D721Med (cell line): ENCODE measurements around the gene DDN.

Experiments used
- DNase-seq: peaks from one replicate; pipeline ENCODE4 v3.0.0; 2011; ENCODE audit warnings: low spot score; ENCODE audit not compliant: insufficient read length
- FAIRE-seq: peaks from 2 replicates; lab custom pipeline; 2011; peaks lifted over from hg19 to GRCh38; lab: Jason Lieb, UNC
- CTCF ChIP-seq: IDR thresholded peaks from 2 replicates; pipeline ENCODE4 v1.5.1; 2012; ENCODE audit warnings: mild to moderate bottlenecking, control low read depth; ENCODE audit not compliant: insufficient read depth; ENCODE audit errors: missing control alignments

Gene DDN

DNA sequence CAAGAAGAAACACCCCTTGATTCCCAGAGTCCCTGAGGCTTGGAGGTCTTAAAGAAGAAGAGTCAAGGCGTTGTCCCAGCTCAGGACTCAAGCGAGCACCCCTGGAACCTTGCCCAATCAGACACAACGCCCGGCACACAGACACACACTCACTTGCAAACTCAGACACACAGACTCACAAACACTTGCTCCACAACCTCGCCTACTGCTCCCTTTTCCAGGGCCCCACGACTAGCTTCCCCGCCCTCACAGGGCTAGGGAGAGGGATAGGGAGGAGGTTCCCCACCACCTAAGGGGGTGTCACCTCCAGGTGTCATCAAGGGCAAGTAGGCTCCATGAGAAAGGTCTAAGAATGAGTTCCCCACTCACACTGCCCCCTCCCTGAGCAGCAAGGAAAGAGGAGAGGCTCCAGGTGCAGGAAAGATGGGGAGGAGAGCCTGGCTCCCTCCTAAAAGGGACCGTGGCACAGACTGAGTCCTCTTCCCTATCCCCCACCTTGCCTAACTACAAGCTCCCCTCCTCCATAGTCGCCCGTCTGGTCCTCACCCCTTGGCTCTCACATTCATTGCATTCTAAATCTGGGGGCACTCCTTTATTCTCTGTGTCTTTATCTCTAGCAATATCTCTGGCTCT, 28.4 kb downstream of the DDN start:
- no peak for DNase-seq
- no peak for TF ChIP-seq CTCF
- FAIRE-seq: no peak

GRCh38 chr12:48969833-48970701, 29.1 kb downstream of the DDN start:
- TF ChIP-seq CTCF: no peak
- DNase-seq (no peak), FAIRE-seq (no peak)

DNA sequence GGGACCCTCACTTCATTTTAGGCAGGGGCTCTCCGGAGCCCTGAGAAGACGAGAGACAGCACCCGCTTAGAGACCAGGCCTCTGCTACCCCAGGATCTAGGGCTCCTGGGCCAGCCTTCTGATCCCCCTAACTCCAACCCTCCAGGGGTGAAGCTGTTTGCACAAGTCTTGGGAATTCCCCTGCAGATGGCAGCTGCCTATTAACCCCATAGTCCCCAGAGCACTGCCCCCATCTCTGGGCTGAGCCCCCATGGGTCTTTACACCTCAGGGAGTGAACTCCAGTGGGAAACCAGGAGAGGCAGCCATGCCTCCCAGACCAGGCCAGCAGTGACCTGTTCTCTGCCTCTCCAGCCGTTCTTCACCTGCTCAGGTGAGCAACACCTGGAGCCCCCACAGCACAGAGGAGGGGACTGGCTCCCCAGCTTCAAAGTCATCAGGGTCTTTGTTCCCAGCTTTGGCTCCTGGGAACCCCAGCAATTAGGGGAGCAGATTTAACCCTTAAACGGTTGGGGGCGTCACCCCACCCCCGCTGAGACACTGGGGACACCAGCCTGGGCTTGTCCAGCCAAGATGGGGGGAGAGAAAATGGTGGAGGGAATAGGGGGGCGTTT, 29.9 kb downstream of the DDN start:
- FAIRE-seq: no peak
- TF ChIP-seq CTCF: no peak

DNA sequence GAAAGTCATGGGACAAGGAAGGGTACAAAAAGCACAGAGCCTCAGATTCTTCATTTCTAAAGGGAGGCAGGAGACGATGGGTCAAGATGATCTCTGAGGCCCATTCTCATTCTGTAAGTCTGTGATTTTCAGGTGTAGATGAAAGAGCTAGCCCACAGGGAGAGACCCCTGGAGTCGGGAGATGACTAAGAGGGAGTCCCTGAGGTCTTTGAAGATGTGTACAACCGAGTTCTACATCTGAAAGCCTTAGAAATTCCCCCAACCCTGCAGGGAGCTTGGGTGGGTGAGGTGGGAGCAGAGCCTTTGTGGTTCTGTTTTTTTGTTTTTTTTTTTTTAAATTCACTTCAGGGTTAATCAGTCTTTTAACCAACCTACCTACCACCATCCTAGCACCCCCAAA, 30.7 kb downstream of the DDN start:
- DNase-seq: no peak
- FAIRE-seq: no peak
- no peak for TF ChIP-seq CTCF

More for the DNA sequence above, 29.9 kb downstream of the DDN start:
- DNase-seq: no peak

DNA sequence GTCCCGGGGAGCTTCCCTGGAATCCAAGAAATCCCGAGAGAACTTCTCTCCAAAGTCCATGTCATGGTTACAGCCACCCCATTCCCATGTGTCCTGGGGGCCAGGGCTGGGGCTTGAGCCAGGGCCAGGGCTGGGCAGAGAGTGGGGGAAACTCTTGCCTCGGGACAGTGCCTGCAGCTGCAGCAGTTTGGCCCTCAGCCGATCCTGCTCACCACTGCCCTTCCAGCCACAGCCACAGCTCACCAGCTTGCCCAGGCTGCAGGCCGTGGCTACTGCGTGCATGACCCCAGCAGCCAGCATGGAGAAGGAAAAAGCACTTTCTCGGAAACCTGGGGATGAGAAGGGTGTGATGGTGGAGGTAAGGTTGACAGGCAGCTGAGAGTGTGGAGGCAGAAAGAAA, 31.2 kb downstream of the DDN start:
- DNase-seq (no peak), FAIRE-seq (no peak)
- no peak for TF ChIP-seq CTCF

DNA sequence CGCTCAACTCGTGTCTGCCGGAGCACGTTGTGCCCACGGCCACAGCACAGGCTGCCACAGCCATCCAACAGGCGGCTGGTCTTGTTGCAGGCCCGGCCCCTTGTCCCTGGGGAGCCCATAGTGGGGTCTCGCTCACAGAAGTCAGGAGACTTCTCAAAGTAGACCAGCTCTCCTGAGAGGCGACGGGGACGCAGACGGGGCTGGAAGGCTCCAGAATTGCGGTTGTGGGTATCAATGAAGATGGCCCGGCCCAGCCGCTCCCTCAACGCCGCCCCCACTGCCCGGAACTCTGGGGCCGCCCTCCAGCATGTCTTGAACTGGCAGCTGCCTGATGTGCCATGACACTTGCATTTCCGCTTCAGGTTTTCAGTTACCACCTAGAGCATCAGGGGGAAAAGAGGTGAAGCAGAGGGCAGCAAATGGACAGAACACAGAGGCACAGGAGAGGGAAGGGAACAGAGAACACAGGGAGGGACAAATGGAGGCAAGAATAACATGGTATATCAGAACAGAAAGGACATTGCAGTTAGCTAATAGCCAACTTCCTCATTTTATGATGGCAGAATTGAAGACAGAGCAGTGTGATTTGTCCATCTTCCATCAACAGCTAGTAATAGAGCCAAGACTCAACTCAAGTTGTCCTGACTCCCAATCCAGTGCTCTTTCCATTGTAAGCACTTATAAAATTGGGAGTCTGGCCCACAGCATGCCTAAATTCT, 32.8 kb downstream of the DDN start:
- no peak for DNase-seq
- no peak for FAIRE-seq
- TF ChIP-seq CTCF: no peak
